SK-N-SH (cell line): Measurements from ENCODE around the gene PDGFRB. TPM values are rescaled to one million over a fixed set of nuclear protein-coding genes. Genes with fewer than 3 reads are reported as not detected.

Experiments
- CTCF ChIA-PET: fragments of 300-600, 350-600 bp; formaldehyde crosslinking; extraction: SDS; loops from one replicate; lab custom pipeline; 2021; lab: Yijun Ruan, JAX
- POLR2A ChIA-PET: fragments of 350-600 bp; sonication (Branson Sonifier 250); formaldehyde crosslinking; extraction: SDS; loops from one replicate; lab custom pipeline; 2020; ENCODE audit warnings: antibody characterized with exemption, inconsistent platforms; lab: Yijun Ruan, JAX
- DNase-seq: peaks from one replicate; pipeline ENCODE4 v3.0.0; 2012
- H2AFZ ChIP-seq: fragments of 200-600 bp; sonication (generic); 2 replicates; pipeline ENCODE4 v1.8.1; 2016; ENCODE audit warnings: antibody characterized with exemption, mild to moderate bottlenecking, low read depth
- H3F3A ChIP-seq: fragments of 200-600 bp; sonication (generic); replicated peaks from 2 replicates; pipeline ENCODE3; 2016; ENCODE audit warnings: antibody characterized with exemption, mild to moderate bottlenecking; ENCODE audit not compliant: insufficient read depth
- H3K27ac ChIP-seq, 2 experiments: fragments of 200-500 bp in 1 of 2; fragments of 200-600 bp in 1 of 2; sonication (Bioruptor generic) in 1 of 2; sonication (generic), shearing (Covaris generic) in 1 of 2; 2 replicates each; pipeline versions ENCODE4 v1.5.1 to v1.6.1; 2014 to 2016; ENCODE audit warnings: low read depth in 2 of 2, inconsistent platforms in 1 of 2, low read length in 1 of 2, mild to moderate bottlenecking in 1 of 2, mixed read lengths in 1 of 2
- H3K27me3 ChIP-seq: fragments of 200-600 bp; sonication (generic), shearing (Covaris generic); 2 replicates; pipeline ENCODE4 v1.6.1; 2016; ENCODE audit warnings: mixed run types; ENCODE audit not compliant: insufficient read depth
- H3K36me3 ChIP-seq, 2 experiments: fragments of 200-500 bp in 1 of 2; fragments of 200-600 bp in 1 of 2; sonication (Bioruptor generic) in 1 of 2; sonication (generic) in 1 of 2; replicated peaks in 1 of 2; 2 replicates each; pipeline versions ENCODE3 to v1.5.1; 2014 to 2016; ENCODE audit warnings: low read length in 1 of 2, mild to moderate bottlenecking in 1 of 2; ENCODE audit not compliant: insufficient read depth in 2 of 2, control insufficient read depth in 1 of 2
- H3K4me1 ChIP-seq, 2 experiments: fragments of 200-500 bp in 1 of 2; fragments of 200-600 bp in 1 of 2; sonication (Bioruptor generic) in 1 of 2; sonication (generic), shearing (Covaris generic) in 1 of 2; 2 replicates each; pipeline versions ENCODE4 v1.5.1 to v1.6.1; 2014 to 2016; ENCODE audit warnings: low read depth in 1 of 2, low read length in 1 of 2, mixed run types in 1 of 2; ENCODE audit not compliant: insufficient read depth in 2 of 2, control insufficient read depth in 1 of 2
- H3K4me2 ChIP-seq: fragments of 200-600 bp; sonication (generic), shearing (Covaris generic); 2 replicates; pipeline ENCODE4 v1.6.1; 2017; ENCODE audit warnings: mixed run types
- H3K4me3 ChIP-seq, 2 experiments: fragments of 200-500 bp in 1 of 2; fragments of 200-600 bp in 1 of 2; sonication (Bioruptor generic) in 1 of 2; sonication (generic), shearing (Covaris generic) in 1 of 2; 2 replicates each; pipeline versions ENCODE4 v1.5.1 to v1.8.1; 2014 to 2016; ENCODE audit warnings: low read depth in 2 of 2, inconsistent platforms in 1 of 2, low read length in 1 of 2, mild to moderate bottlenecking in 1 of 2, mixed read lengths in 1 of 2, moderate library complexity in 1 of 2
- H3K79me2 ChIP-seq: fragments of 200-600 bp; sonication (generic); 2 replicates; pipeline ENCODE4 v1.8.1; 2017; ENCODE audit warnings: mild to moderate bottlenecking; ENCODE audit not compliant: insufficient read depth
- H3K9ac ChIP-seq: fragments of 200-600 bp; sonication (generic); 2 replicates; pipeline ENCODE4 v1.6.1; 2017; ENCODE audit warnings: mixed run types
- H3K9me2 ChIP-seq: fragments of 200-600 bp; sonication (generic); 2 replicates; pipeline ENCODE4 v1.6.1; 2017; ENCODE audit warnings: mixed run types
- H3K9me3 ChIP-seq: fragments of 200-600 bp; sonication (generic); 2 replicates; pipeline ENCODE4 v1.6.1; 2017; ENCODE audit warnings: mixed run types, mild to moderate bottlenecking, moderate library complexity
- H4K20me1 ChIP-seq: fragments of 200-600 bp; sonication (generic); 2 replicates; pipeline ENCODE4 v1.6.1; 2017; ENCODE audit warnings: mild to moderate bottlenecking, mixed run types; ENCODE audit not compliant: insufficient read depth
- CHD2 ChIP-seq: fragments of 150-350 bp; IDR thresholded peaks from 2 replicates; pipeline ENCODE4 v1.6.1; 2018; ENCODE audit warnings: low read length; ENCODE audit not compliant: partially characterized antibody
- FOSL2 ChIP-seq: IDR thresholded peaks from 2 replicates; pipeline ENCODE4 v1.4.0; 2012; ENCODE audit warnings: low read depth, mild to moderate bottlenecking, moderate library complexity, borderline replicate concordance
- FOXM1 ChIP-seq: IDR thresholded peaks from 2 replicates; pipeline ENCODE4 v1.4.0; 2012; ENCODE audit warnings: low read depth, mild to moderate bottlenecking
- GABPA ChIP-seq: IDR thresholded peaks from 2 replicates; pipeline ENCODE4 v1.4.0; 2012; ENCODE audit warnings: low read depth, mild to moderate bottlenecking
- GATA2 ChIP-seq: sonication (generic); formaldehyde crosslinking; IDR thresholded peaks from 2 replicates; pipeline ENCODE4 v1.5.0; 2020; ENCODE audit warnings: mild to moderate bottlenecking, missing genetic modification reagents
- IRF3 ChIP-seq: fragments of 150-350 bp; IDR thresholded peaks from 2 replicates; pipeline ENCODE4 v1.6.1; 2016; ENCODE audit warnings: mild to moderate bottlenecking, low read depth, low read length
- JUND ChIP-seq: IDR thresholded peaks from 2 replicates; pipeline ENCODE4 v1.4.0; 2012
- MXI1 ChIP-seq: IDR thresholded peaks from 2 replicates; pipeline ENCODE4 v1.6.1; 2012; ENCODE audit warnings: mild to moderate bottlenecking, low read depth, low read length, improper control_type of control experiment
- RCOR1 ChIP-seq: fragments of 150-350 bp; IDR thresholded peaks from 2 replicates; pipeline ENCODE4 v1.6.1; 2017; ENCODE audit warnings: antibody characterized with exemption, low read length
- RFX5 ChIP-seq: IDR thresholded peaks from 2 replicates; pipeline ENCODE4 v1.6.1; 2012; ENCODE audit warnings: mild to moderate bottlenecking, improper control_type of control experiment, low read length
- TAF1 ChIP-seq: IDR thresholded peaks from 2 replicates; pipeline ENCODE4 v1.6.1; 2012; ENCODE audit warnings: low read depth, mild to moderate bottlenecking, low read length, moderate library complexity, borderline replicate concordance
- USF1 ChIP-seq: IDR thresholded peaks from 2 replicates; pipeline ENCODE4 v1.4.0; 2012; ENCODE audit warnings: low read depth, borderline replicate concordance
- USF2 ChIP-seq: fragments of 150-350 bp; IDR thresholded peaks from 2 replicates; pipeline ENCODE4 v1.6.1; 2017; ENCODE audit warnings: antibody characterized with exemption, low read length, low read depth, borderline replicate concordance
- YY1 ChIP-seq: IDR thresholded peaks from 2 replicates; pipeline ENCODE4 v1.4.0; 2012; ENCODE audit warnings: low read depth, mild to moderate bottlenecking
- WGBS: methylation state at CpG from one replicate; pipeline ENCODE4 v1.1.6; 2017; ENCODE audit warnings: low lambda C conversion rate; 5-methylcytosine and 5-hydroxymethylcytosine counted together
- polyA plus RNA-seq, 3 experiments: library from polyadenylated mRNA; depleted of rRNA; stranded (reverse); fragments of >200 nt; gene quantifications; 2 replicates each; pipeline ENCODE4 v1.2.3, GENCODE V29; 2012
- TF ChIP-seq, protein P1 (sequence below): IDR thresholded peaks from 2 replicates; pipeline ENCODE4; 2012

Gene PDGFRB
- polyA plus RNA-seq, 1 of the 3 experiments (the other 2 are of a cell fraction), result 32.1 TPM

GRCh38 chr5:150175076-150175475 is 19.4 kb upstream of the PDGFRB start:
- H3K79me2 ChIP-seq, result no peaks in the 10 kb centered on the region
- H3K4me2 ChIP-seq, result no peak overlapping the region
- CTCF ChIA-PET, result interaction anchor here (0.6 to 10.7 kb wide), 21 partner anchors 9 to 792 kb away, joined by 3 to 90 read pairs (median 5); partner anchors contain the start of genes CDX1, PDGFRB and SLC6A7
- no peaks in the 10 kb centered on the region for H3F3A ChIP-seq
- 96% methylated on average over 1 of the region's 1 CpG for WGBS
- POLR2A ChIA-PET, result no interaction called here
- H3K4me1 ChIP-seq, result no peaks in the 10 kb centered on the region; a peak in 1 of 4 replicates
- H3K27me3 ChIP-seq, result no peaks in the 10 kb centered on the region
- no peak overlapping the region for H3K27ac ChIP-seq
- DNase-seq, result no peak
- H3K4me3 ChIP-seq, result no peak overlapping the region
- H2AFZ ChIP-seq, result no peak overlapping the region
- H3K9me2 ChIP-seq, result no peaks in the 10 kb centered on the region
- no peaks in the 10 kb centered on the region for H3K9me3 ChIP-seq
- H4K20me1 ChIP-seq, result no peaks in the 10 kb centered on the region
- no peak overlapping the region for H3K9ac ChIP-seq
- no peaks in the 10 kb centered on the region for H3K36me3 ChIP-seq
- TF ChIP-seq GABPA (no peak), FOXM1 (no peak)

DNA sequence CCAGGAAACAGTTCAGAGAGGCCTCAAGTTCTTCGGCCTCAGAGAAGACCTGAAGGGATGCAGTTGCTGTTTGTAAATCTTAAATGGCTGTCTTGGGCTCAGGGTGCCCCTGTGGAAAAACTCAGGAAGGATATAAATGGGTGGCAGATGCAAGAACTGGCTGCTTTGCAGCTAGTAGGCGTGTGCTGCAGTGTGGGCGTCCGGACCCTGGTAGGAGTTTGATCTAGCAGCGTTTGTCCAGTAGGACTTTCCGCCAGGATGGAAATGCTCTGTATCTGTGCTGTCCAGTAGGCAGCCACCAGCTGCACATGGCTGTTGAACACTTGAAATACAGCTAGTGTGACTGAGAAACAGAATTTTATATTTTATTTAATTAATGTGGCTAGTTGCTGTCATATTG is 18.6 kb upstream of the PDGFRB start:
- no peak for TF ChIP-seq MXI1
- no peak for TF ChIP-seq IRF3
- no peak for TF ChIP-seq TAF1
- TF ChIP-seq FOSL2, result no peak
- no peak for TF ChIP-seq RCOR1
- no peak for TF ChIP-seq FOXM1
- TF ChIP-seq RFX5, result no peak
- TF ChIP-seq GATA2 (CRISPR knock-in tag), result no peak
- TF ChIP-seq YY1, result no peak
- TF ChIP-seq, protein P1, sequence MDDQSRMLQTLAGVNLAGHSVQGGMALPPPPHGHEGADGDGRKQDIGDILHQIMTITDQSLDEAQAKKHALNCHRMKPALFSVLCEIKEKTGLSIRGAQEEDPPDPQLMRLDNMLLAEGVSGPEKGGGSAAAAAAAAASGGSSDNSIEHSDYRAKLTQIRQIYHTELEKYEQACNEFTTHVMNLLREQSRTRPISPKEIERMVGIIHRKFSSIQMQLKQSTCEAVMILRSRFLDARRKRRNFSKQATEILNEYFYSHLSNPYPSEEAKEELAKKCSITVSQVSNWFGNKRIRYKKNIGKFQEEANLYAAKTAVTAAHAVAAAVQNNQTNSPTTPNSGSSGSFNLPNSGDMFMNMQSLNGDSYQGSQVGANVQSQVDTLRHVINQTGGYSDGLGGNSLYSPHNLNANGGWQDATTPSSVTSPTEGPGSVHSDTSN, result no peak
- TF ChIP-seq USF2, result no peak
- no peak for TF ChIP-seq JUND
- no peak for TF ChIP-seq USF1
- TF ChIP-seq CHD2, result no peak
- Histone ChIP-seq H3K4me2 (no peak overlapping the region), H4K20me1 (no peaks in the 10 kb centered on the region), H3K79me2 (no peaks in the 10 kb centered on the region), H3K9me3 (no peaks in the 10 kb centered on the region), H3K9me2 (no peaks in the 10 kb centered on the region), H3F3A (no peaks in the 10 kb centered on the region), H3K9ac (no peak overlapping the region), H2AFZ (no peak overlapping the region), H3K4me1 (no peaks in the 10 kb centered on the region; a peak in 1 of 4 replicates), H3K27me3 (no peaks in the 10 kb centered on the region), H3K36me3 (no peaks in the 10 kb centered on the region), H3K4me3 (no peak overlapping the region), H3K27ac (no peak overlapping the region)
- POLR2A ChIA-PET, result no interaction called here
- CTCF ChIA-PET, result interaction anchor here (1.3 to 10.7 kb wide), 10 partner anchors 10 to 50 kb away, joined by 3 to 90 read pairs (median 8); partner anchors contain the start of gene SLC6A7
- DNase-seq, result no peak
- WGBS, result 95% methylated on average over 6 of the region's 6 CpGs
